ENCODE results near the gene KIAA1328.

Gene KIAA1328

DNA sequence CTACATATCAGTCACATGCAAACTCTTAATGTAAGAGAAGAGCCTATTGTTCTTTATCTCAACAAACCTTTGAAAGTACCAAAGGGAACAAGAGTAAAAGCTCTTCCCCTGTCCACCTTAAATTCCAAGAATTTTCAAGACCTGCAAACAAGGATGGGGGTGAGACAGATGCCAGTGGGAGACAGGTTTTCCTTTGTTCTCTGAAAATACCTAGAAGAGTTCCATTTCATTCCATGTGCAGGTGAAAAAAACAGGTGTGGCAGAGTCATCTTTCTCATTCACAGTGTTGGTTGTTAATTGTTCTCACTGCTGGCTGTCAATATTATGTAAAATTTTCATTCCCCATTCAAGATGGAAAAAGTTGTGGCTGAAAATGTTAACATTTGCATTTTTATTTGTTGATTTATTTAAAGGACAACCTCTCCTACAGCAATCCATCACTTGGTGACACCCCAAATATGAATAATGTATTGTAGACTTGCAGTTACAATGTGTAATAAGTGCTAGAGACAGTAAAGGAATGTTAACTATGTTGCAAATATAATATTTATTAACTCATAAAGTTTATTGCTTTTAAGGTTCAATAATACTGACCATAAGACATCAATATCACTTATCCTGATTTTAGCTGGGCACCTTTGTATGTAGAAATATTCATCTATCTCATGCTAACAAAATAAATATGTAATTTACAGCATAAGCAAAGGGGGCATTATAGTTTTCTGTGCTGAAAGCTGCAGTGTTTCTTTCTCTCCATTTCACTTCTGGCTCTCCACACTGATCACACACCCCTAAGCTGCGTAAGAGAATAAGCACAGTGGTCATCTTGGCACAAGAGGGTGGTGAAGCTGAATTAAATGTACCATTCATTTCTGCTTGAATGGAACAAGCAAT is 347.0 kb downstream of the KIAA1328 start:
- intact Hi-C loops (cut with DNase I), result no loop called here
- no peak for DNase-seq

DNA sequence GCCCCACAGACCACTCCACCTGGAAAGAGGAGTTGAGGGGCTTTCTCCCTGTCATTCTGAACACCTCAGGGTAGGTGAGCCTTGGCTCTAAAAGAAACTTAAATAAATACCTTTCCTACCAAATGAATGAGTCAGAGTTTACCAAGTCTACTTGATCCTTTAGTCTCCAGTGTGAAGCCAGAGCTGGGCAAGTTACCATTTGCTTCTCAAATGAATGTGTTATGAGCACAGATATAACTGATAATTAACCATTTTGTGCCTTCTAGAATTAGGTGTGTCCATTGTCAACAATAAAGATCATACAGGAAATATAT is 347.7 kb downstream of the KIAA1328 start:
- no peak for DNase-seq
- intact Hi-C loops (cut with DNase I), result no loop called here

DNA sequence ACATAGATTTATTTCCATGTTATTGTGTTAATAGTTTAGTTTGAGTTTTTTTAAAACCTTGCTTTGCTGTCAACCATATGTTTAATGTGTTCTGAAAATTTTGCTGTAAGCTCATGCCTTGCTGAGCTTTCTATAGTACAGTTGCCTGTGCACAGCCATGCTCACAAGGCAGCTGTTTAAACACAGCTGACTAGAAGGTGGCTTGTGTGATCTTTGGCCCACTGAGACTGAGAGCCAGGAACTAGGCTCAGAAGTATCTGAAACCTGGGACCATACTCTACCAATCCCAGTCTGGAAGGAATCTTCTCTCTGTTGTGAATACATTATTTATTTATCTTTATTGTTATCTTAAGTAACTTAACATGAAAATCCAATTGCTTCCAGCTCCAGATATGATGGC is 350.5 kb downstream of the KIAA1328 start:
- no peak for DNase-seq
- intact Hi-C loops (cut with DNase I), result no loop called here

DNA sequence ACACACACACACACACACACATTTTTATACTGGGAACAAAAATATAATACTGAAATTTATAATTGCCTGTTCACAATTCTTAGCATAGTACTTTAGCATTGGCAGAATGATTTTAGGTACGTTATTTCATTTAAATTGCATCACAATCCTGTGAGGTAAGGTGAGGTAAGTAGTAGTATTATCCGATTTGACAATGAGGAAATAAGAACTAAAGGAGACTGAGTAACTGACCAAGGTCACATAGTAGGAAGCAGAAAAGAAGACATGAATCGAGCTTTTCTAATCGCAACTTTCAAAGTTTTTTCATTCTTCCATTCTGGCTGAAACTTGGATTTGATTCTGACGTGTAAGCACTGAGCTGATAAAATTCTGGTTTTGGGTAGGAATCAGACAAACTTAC is 351.2 kb downstream of the KIAA1328 start:
- intact Hi-C loops (cut with DNase I), result no loop called here
- DNase-seq, result no peak

DNA sequence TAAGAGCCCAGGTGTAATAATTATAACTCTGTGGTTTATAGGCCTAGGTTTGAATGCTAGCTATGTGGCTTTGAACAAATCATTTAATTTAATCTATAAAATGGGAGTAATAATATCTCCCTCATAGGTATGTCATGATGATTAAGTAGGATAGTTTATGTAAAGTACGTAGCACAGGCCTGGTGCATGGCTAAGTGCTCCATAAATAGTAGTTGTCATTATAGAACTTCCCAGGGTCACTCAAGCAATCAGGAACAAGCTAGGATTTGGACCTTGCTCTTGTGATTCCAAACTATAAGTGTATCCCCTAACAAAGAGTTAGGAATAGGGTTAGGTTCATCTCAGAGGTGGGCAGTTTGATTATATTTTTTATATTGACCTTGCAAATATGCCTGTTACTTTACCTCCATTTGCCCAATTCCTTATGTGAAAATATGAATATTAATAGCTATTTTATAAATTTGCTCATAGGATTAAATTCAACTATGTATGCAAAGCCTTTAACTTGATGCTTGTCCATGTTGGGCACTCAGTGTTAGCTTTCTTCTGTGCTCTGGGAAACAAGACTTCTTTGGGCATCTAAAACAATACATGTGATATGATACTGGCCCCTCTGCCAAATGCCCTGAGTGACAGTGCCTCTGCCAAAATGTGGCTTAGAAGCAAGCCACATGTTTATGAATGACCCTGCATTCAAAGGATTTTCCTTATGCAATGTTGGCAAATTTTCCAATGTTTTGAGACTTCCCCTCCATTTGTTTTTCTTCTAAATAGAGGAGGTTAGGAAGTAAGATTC is 353.6 kb downstream of the KIAA1328 start:
- DNase-seq, result no peak
- intact Hi-C loops (cut with DNase I), result no loop called here

DNA sequence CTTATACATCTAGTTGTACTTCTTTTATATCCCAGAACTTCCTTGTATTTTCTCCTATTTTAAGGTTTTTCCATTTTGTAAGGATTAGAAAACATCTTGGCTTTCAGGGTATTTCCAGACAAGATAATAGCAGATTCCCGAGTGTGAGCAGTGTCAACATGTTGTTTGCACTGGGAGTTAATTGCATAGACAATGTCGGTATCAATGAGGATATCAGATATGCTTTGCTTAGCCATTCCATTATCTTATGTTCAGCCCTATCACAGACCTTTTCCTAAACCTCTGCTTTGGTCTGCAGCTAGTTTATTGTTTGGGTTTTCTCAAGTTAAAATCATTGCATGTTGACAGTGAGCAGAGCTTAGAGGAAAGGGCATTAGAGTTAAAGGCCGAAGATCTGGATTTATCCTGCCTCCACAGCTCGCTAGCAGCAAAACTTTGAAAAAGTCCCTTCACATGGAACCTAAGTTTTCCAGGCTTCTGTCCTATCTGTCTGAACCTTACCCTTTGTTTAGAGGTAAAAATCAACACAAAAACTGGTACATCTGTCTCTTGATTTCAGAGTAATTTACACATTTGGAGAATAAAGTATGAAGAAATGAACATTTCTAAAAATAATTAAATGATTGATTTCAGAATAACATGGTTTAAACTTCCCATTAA is 355.4 kb downstream of the KIAA1328 start:
- DNase-seq, result no peak
- intact Hi-C loops (cut with DNase I), result no loop called here

DNA sequence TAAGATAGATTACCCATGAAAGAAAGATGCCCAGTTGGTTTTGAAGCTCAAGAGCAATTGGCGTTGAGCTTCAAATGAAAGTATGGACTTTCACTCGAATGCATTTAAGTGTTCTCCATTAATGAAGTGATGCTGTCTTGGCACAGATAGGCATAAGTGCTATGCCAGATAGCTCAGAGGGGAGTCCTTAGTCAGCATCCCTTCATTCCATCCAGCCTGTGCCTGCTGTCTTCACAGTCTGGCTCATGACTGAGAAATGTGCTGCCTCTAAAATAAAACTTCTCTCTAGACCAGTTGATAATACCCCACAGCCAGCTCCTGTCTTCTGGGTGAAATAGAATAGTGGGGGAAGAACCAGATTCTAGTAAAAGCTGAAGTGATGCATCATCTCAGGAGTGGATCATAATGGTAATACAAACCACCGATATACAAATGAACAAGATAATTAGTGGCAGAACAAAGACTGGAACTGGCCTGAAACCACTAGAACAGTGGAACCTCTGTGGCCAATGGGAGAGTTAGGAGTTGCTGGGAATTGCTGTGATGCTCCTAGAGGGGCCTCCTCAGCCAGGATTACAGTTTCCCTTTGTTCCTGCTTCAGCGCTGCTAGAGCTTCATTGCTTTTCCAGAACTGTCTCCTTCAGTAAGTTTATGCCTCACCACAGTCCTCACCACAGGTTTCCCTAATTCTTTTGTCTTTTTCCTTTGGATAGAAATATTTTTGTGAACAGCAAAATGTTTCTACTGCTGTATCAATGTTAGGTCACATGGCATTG is 359.3 kb downstream of the KIAA1328 start:
- intact Hi-C loops (cut with DNase I), result no loop called here
- DNase-seq, result peak in 1 of 42 donors; percentile 2

DNA sequence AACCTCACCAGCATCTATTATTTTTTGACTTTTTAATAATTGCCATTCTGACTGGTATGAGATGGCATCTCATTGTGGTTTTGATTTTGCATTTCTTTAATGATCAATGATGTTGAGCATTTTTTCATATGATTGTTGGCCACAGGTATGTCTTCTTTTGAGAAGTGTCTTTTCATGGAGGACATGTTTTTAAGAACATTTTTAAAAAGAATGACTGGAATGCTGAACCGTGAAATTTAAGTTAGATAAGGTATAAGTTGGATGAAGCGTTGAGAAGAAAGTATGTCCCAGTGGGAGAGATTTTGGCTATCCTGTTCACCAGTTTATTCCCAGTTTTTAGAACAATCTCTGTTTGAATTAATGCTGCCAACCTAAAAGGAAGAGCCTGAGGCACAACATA is 370.8 kb downstream of the KIAA1328 start:
- no peak for DNase-seq
- intact Hi-C loops (cut with DNase I), result no loop called here

DNA sequence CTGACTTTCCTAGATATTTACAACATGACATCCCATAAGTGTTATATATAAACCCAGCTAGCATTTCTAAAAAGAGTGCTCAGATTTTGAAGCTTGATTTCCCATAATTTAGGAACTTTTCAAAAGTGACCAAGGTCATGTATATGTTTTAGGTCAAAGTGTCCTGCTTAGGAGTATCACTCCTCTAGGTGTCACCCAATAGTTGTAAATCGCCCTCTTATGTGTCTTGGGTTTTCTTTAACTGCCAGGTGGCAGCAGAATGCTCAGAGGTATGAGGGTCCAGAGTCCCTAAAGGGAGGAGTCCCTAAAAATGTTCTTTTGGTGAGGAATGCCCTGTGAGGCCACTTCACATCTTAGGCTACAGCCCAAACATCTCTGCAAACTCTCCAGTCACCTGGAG is 378.4 kb downstream of the KIAA1328 start:
- DNase-seq, result no peak
- intact Hi-C loops (cut with DNase I), result no loop called here

DNA sequence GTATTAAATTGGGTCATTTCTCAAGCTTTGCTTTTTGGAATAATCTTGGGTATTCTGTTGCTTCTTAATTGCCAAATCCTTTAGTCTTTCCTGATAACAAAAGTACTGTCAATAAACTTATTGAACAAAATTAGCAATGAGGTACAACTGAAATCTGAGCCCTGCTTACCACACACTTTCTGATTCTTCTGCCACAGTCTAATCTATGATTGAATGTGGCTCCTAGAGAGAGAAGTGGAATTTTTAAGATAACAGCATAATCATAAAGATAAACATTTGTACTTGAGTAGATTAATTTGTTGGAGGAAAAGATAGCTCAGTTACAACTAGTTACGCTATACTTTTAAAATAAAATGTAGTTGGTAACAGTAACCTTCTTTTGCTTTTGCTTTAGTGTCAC is 381.9 kb downstream of the KIAA1328 start:
- DNase-seq, result no peak
- intact Hi-C loops (cut with DNase I), result no loop called here

DNA sequence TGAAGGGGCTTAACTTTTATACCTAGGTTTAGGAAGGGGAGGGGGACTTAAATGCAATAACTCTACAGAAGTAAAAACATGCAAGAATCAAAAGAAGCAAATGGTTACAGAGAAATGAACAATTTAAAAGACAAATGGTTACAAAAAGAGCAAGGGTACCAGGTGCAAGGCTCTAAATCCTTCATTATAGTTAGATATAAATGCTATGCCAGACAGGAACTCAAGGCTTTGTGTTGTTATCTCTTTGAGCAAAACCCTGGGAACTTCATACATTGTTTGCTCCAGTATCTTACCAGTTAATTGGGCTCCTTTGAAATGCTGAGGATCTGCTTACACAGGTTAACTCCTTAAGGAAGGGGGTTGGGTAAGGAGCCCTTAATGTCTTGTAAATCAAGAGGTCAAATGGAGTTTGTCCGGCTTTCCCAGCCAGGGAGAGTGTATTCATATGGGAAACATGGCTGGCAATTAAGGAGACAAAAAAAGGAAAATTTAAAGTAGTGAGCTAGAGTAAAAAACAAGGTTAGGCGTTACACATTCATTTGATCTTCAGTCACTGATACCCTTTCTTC is 389.2 kb downstream of the KIAA1328 start:
- intact Hi-C loops (cut with DNase I), result no loop called here

DNA sequence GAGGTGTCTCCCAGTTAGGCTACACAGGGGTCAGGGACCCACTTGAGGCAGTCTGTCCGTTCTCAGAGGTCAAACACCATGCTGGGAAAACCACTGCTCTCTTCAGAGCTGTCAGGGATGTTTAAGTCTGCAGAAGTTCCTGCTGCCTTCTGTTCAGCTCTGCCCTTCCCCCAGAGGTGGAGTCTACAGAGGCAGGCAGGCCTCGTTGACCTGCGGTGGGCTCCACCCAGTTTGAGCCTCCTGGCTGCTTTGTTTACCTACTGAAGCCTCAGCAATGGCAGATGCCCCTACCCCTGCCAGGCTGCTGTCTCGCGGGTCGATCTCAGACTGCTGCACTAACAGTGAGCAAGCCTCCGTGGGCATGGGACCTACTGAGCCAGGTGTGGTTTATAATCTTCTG is 390.3 kb downstream of the KIAA1328 start:
- intact Hi-C loops (cut with DNase I), result no loop called here
- no peak for DNase-seq

More for the DNA sequence above, 389.2 kb downstream of the KIAA1328 start:
- no peak for DNase-seq

DNA sequence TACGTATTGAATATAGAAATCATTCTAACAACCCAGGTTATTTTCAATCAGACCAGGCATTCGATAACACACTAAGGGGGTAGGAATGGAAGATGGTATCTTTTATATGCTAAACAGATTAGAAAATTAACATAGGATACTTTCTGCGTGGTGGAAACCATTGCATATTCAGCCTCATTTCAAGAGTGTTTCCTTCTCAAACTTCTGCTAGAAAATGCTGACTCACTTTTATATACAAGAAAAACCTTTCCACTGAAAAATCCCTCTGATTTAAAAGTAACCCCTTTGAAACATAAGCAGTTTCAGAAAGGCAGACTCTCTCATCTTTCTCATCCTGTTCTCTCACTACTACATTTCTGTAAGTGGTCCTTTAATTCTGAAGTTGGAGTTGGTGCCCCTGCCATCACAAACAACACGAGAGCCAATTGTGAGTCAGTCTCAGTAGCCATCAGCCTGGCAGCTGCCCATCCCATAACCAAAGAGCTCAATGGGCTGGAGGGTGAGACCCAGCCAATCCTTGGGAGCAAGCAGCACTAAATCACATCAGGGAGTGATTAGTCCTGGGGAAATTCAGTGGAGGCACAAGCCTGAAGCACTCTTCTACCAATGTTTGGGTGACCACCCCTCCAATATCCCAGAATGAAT is 393.5 kb downstream of the KIAA1328 start:
- DNase-seq, result no peak
- intact Hi-C loops (cut with DNase I), result no loop called here

DNA sequence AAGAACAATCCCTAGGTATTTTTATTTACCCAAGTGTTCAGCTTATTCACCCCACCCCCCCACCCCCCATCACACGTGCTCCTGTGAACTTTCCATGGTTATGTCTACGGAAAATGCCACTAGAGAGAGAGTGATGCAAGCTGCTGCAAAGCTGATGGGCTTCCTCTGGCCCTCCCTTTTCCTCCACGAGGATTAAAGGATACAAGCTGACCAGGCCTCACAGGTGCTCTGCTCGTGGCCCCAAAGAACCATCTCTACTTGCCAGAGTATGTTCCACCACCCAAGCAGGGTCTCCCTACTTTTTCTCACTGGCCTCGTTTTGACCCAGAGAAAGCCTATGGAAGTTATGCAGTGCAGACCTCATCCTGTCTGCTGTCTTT is 394.1 kb downstream of the KIAA1328 start:
- intact Hi-C loops (cut with DNase I), result no loop called here
- no peak for DNase-seq

DNA sequence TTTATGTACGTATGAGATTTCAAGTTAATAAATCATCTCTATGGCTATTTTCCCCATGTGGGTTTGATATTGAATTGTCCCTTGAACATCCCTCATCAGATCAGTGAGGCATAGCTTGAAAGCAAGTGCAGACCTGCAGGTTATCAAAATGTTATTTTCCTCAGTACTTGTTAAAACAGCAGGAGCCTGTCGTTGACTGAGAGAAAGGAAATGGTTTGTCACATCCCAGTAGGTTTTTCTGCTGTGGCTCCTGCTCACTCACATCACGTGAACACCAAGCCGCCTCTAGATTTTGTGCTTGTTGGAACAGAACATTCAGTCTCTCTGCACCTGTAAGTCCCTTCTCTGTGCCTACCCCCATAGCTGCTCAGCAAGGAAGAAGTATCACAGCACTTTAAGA is 396.4 kb downstream of the KIAA1328 start:
- intact Hi-C loops (cut with DNase I), result no loop called here

DNA sequence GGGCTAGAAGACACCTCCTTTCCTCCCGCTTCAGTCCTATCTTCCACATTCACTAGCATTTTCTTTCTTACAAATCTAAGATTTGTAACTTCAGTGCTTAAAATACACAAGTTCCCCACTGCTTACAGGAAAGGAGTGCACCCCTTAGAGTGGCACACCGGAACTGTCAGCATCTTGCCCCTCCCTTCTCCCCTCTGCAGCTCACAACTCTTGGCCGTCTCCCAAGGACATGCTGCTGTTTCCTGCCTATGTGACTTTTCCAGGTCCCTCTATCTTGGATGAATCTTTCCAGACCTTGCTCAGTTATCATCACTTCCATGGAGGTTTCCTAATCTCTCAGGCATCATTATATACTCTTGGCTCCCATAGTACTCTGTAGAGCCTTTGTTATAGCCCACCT is 401.8 kb downstream of the KIAA1328 start:
- intact Hi-C loops (cut with DNase I), result no loop called here
- no peak for DNase-seq

More for the DNA sequence above, 396.4 kb downstream of the KIAA1328 start:
- no peak for DNase-seq

DNA sequence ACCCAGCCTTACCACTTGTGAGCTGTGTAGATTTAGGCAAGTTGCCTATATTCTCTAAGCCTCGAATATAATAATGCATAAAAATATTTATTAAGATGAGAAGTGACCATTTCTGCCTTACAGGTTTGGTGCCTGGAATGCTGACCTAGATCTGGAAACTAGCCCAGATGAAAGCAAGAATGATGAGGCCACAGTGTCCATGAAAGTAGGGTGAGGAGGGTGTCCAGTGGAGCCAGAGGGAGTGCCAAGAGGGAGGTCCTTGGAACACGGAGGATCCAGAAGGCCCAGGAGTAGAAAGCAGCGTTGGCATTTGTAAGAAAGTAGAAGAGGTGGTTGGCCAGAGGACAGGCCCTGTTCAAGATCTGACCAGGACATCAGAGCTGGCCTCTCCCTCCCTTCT is 402.3 kb downstream of the KIAA1328 start:
- DNase-seq, result no peak
- intact Hi-C loops (cut with DNase I), result no loop called here

DNA sequence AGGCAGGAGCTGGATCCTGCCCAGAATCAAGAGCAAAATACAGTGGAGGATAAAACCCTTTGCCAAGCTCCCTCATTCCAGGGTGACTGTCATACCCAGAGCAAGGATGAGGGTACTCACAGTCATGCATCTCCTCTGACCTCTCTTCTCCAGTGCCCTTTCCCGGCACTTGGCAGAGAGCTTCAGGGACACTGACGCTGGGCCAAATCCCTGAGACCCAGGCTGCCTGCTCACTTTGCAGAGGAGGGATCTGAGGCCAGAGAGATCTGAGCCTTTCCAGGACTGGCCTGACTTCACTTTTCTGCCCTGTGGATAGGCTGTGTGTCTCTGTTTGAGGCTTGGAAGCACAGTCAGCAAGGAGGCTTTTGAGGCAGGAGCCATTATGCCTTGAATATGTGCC is 406.7 kb downstream of the KIAA1328 start:
- peak in 1 of 42 donors; percentile 21 for DNase-seq
- intact Hi-C loops (cut with DNase I), result no loop called here
